ENCODE results near the gene KIR3DL3.
"Not testable (repeated sequence)": the region's sequence is repeated elsewhere in the genome, so short reads cannot be mapped to it uniquely, and the experiment has no call there.

KIR3DL3 gene

DNA sequence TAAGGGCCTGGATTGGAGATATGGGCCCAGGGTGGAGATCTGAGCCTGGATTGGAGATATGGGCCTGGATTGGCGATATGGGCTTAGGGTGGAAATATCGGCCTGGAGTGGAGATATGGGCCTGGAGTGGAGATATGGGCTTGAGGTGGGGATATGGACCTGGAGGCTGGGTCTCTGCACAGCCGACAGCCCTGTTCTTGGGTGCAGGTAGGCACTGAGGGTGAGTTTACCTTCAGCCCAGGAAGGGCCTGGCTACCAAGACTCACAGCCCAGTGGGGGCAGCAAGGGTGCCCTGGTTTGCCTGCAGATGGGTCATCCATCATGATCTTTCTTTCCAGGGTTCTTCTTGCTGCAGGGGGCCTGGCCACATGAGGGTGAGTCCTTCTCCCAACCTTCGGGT lies 46.3 kb downstream of the KIR3DL3 start:
- H3K9me3 ChIP-seq (ENCODE audit: severe bottlenecking); H3K4me1 ChIP-seq (ENCODE audit: insufficient read depth, poor library complexity, severe bottlenecking); ATAC-seq (ENCODE audit: low read depth); H3K27me3 ChIP-seq (ENCODE audit: insufficient read depth, poor library complexity, severe bottlenecking); H3K27ac ChIP-seq (ENCODE audit: poor library complexity, severe bottlenecking); H3K36me3 ChIP-seq (ENCODE audit: low read depth); DNase-seq (ENCODE audit: low spot score); H3K4me3 ChIP-seq (ENCODE audit: severe bottlenecking): not testable (repeated sequence)

DNA sequence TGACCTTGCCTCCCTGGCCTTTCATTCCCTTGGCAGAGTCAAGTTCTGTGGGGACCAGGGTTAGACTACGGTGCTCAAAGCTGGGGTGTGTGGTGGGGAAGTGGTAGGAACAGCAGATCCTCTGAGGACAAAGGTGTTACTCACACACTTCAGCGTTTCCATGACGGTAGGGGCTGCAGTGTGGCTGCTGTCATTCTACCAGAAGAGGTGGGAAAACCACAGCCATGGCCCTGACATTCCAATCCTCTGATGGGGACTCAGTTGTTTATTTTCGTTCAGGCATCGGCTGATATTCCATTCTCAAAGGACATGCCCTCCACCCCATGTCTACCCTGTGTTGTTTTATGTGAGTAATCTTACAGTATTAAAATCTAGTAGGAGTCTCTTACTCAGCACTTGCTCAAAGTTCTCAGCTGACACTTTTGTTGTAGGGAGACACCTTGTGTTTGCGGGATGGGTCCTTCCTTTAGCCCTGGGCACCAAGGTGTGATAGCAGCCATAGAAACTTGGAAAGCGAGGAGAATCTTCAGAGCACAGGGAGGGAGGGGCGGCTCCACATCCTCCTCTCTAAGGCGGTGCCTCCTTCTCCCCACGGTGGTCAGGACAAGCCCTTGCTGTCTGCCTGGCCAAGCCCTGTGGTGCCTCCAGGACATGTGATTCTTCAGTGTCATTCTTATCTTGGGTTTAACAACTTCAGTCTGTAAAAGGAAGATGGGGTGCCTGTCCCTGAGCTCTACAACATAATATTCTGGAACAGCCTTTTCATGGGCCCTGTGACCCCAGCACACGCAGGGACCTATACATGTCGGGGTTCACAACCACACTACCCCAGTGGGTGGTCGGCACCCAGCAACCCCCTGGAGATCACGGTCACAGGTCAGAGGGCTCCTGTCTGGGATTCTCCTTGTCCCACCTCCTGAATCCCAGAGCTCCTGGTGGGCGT lies 47.0 kb downstream of the KIR3DL3 start:
- not testable (repeated sequence) for DNase-seq (ENCODE audit: low spot score); H3K27ac ChIP-seq (ENCODE audit: poor library complexity, severe bottlenecking); H3K4me1 ChIP-seq (ENCODE audit: insufficient read depth, poor library complexity, severe bottlenecking); ATAC-seq (ENCODE audit: low read depth); H3K27me3 ChIP-seq (ENCODE audit: insufficient read depth, poor library complexity, severe bottlenecking); H3K36me3 ChIP-seq (ENCODE audit: low read depth); H3K9me3 ChIP-seq (ENCODE audit: severe bottlenecking); H3K4me3 ChIP-seq (ENCODE audit: severe bottlenecking)

DNA sequence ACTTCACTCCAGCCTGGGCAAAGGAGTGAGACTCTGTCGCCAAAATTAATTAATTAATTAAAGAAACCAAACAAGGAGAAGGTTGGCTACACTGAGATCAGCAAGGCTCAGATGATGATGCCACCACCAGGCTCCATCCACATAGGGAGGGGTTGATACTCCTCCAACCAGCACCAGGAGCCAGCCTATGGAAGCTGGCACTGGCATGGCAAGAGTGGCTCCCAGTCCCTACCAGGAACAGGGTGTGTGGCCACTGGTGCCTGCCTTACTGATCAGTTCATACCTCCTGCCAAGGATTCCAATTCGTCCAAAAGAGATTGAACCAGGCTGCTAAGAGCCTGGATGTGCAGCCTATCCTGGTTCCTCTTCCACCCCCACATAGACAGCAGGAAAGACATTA lies 48.4 kb downstream of the KIR3DL3 start:
- H3K4me3 ChIP-seq (ENCODE audit: severe bottlenecking); H3K9me3 ChIP-seq (ENCODE audit: severe bottlenecking); DNase-seq (ENCODE audit: low spot score); H3K4me1 ChIP-seq (ENCODE audit: insufficient read depth, poor library complexity, severe bottlenecking); H3K27me3 ChIP-seq (ENCODE audit: insufficient read depth, poor library complexity, severe bottlenecking); H3K36me3 ChIP-seq (ENCODE audit: low read depth); H3K27ac ChIP-seq (ENCODE audit: poor library complexity, severe bottlenecking); ATAC-seq (ENCODE audit: low read depth): not testable (repeated sequence)

DNA sequence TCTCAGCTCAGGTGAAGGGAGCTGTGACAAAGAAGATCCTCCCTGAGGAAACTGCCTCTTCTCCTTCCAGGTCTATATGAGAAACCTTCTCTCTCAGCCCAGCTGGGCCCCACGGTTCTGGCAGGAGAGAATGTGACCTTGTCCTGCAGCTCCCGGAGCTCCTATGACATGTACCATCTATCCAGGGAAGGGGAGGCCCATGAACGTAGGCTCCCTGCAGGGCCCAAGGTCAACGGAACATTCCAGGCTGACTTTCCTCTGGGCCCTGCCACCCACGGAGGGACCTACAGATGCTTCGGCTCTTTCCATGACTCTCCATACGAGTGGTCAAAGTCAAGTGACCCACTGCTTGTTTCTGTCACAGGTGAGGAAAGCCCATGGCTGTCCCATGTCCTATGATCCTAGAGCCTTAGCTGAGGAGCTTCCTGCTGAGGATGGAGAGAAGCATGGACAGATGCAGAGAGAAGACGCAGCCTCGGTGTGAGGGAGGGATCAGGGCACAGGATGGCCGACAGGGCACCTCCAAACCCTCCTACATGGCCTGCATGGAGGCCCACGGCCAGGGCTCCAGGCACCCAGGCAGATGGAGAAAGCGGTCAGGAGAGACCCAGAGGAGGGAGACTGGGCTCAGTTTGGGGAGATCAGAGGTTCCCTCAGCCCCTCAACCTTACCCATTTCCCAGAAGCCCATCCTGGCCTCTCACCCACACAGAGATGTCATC lies 51.0 kb downstream of the KIR3DL3 start:
- H3K4me3 ChIP-seq (ENCODE audit: severe bottlenecking); H3K4me1 ChIP-seq (ENCODE audit: insufficient read depth, poor library complexity, severe bottlenecking); H3K36me3 ChIP-seq (ENCODE audit: low read depth); H3K9me3 ChIP-seq (ENCODE audit: severe bottlenecking); H3K27me3 ChIP-seq (ENCODE audit: insufficient read depth, poor library complexity, severe bottlenecking); ATAC-seq (ENCODE audit: low read depth); H3K27ac ChIP-seq (ENCODE audit: poor library complexity, severe bottlenecking); DNase-seq (ENCODE audit: low spot score): not testable (repeated sequence)

DNA sequence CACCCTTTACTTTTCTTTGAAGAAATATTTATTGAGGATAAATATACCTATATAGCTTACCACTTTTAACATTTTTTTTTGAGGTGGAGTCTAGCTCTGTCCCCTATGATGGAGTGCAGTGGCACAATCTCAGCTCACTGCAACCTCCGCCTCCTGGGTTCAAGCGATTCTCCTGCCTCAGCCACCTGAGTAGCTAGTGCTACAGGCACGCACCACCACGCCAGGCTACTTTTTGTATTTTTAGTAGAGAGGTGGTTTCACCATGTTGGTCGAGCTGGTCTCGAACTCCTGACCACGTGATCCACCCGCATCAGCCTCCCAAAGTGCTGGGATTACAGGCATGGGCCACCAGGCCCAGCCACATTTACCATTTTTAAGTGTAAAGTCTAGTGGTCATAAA lies 51.6 kb downstream of the KIR3DL3 start:
- ATAC-seq (ENCODE audit: low read depth); H3K4me1 ChIP-seq (ENCODE audit: insufficient read depth, poor library complexity, severe bottlenecking); H3K36me3 ChIP-seq (ENCODE audit: low read depth); H3K4me3 ChIP-seq (ENCODE audit: severe bottlenecking); DNase-seq (ENCODE audit: low spot score); H3K27me3 ChIP-seq (ENCODE audit: insufficient read depth, poor library complexity, severe bottlenecking); H3K27ac ChIP-seq (ENCODE audit: poor library complexity, severe bottlenecking); H3K9me3 ChIP-seq (ENCODE audit: severe bottlenecking): not testable (repeated sequence)

DNA sequence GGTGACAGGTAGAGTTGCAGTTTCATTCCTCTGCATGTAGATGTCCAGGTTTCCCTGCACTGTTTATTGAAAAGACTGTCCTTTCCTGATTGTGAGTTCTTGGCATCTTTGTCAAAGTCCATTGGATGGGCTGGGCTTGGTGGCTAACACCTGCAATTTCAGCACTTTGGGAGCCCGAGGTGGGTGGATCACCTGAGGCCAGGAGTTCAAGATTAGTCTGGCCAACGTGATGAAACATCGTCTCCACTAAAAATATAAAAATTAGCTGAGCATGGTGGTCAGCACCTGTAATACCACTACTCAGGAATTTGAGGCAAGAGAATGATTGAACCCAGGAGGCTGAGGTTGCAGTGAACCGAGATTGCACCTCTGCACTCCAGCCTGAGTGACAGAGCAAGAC lies 53.6 kb downstream of the KIR3DL3 start:
- H3K4me1 ChIP-seq (ENCODE audit: insufficient read depth, poor library complexity, severe bottlenecking) = not testable (repeated sequence)

DNA sequence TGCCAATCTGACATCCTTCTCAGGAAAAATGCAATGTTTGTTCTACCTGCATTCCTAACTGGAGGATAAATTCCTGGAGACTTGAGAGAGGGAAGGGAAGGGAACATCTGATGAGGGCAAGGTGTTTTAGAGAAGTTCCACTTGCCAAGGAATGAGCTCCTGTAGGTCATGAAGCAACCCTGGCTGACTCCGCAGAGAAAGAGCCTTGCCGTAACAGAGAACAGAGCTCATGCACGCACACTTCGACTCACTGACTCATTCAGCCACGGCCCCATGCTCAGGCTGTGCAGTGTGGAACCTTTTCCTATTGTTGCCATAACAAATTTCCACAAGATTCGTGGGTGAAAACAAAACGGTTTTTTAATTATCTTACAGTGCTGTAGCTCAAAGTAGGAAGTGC lies 54.7 kb downstream of the KIR3DL3 start:
- H3K4me1 ChIP-seq (ENCODE audit: insufficient read depth, poor library complexity, severe bottlenecking); H3K36me3 ChIP-seq (ENCODE audit: low read depth); H3K4me3 ChIP-seq (ENCODE audit: severe bottlenecking); DNase-seq (ENCODE audit: low spot score); H3K27me3 ChIP-seq (ENCODE audit: insufficient read depth, poor library complexity, severe bottlenecking); H3K9me3 ChIP-seq (ENCODE audit: severe bottlenecking); H3K27ac ChIP-seq (ENCODE audit: poor library complexity, severe bottlenecking): not testable (repeated sequence)
- ATAC-seq (ENCODE audit: low read depth) = peak; percentile 49; the same call in 2 of the 3 replicates

More for the DNA sequence above, 53.6 kb downstream of the KIR3DL3 start:
- not testable (repeated sequence) for H3K9me3 ChIP-seq (ENCODE audit: severe bottlenecking); H3K36me3 ChIP-seq (ENCODE audit: low read depth); H3K27me3 ChIP-seq (ENCODE audit: insufficient read depth, poor library complexity, severe bottlenecking); H3K27ac ChIP-seq (ENCODE audit: poor library complexity, severe bottlenecking); DNase-seq (ENCODE audit: low spot score); ATAC-seq (ENCODE audit: low read depth); H3K4me3 ChIP-seq (ENCODE audit: severe bottlenecking)

DNA sequence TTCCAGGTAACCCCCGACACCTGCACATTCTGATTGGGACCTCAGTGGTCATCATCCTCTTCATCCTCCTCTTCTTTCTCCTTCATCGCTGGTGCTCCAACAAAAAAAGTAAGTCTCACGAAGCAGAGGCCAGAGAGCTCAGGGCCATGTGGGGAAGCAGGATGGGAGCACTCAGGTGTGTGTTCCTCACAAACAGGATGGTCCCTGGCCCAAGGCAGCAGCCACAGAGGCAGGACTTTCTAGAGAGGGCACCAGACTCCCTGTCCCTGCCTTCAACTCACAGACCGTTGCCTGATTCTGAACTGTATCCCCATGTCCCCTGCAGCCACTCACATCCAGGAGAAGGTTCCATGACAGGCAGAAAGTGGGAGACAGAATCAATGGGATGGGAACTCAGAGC lies 58.7 kb downstream of the KIR3DL3 start:
- not testable (repeated sequence) for H3K27ac ChIP-seq (ENCODE audit: poor library complexity, severe bottlenecking); H3K9me3 ChIP-seq (ENCODE audit: severe bottlenecking); DNase-seq (ENCODE audit: low spot score); ATAC-seq (ENCODE audit: low read depth); H3K4me3 ChIP-seq (ENCODE audit: severe bottlenecking); H3K4me1 ChIP-seq (ENCODE audit: insufficient read depth, poor library complexity, severe bottlenecking); H3K36me3 ChIP-seq (ENCODE audit: low read depth); H3K27me3 ChIP-seq (ENCODE audit: insufficient read depth, poor library complexity, severe bottlenecking)
